A549 (cell line): ENCODE data around the gene ACTG2.

Source experiments
- CEBPB ChIP-seq, 2 experiments: fragments of >200 bp in 1 of 2; sonication (Bioruptor Twin) in 1 of 2; formaldehyde crosslinking in 1 of 2; IDR thresholded peaks; 2 replicates each; pipeline ENCODE4 v1.6.1; 2012 to 2016
- CTCF ChIP-seq: fragments of >200 bp; sonication (Bioruptor Twin); formaldehyde crosslinking; IDR thresholded peaks from 3 replicates; pipeline ENCODE4 v1.5.1; 2016
- EHMT2 ChIP-seq: fragments of 200-600 bp; sonication (generic); IDR thresholded peaks from 2 replicates; pipeline ENCODE4 v1.6.1; 2016; ENCODE audit warnings: antibody characterized with exemption, low read depth, mild to moderate bottlenecking, moderate library complexity
- KDM1A ChIP-seq: fragments of 200-600 bp; sonication (generic); IDR thresholded peaks from 2 replicates; pipeline ENCODE4 v1.6.1; 2016; ENCODE audit warnings: low read depth, mild to moderate bottlenecking
- KDM5A ChIP-seq: fragments of 200-600 bp; sonication (generic); IDR thresholded peaks from 2 replicates; pipeline ENCODE4 v1.6.1; 2016; ENCODE audit warnings: antibody characterized with exemption, mild to moderate bottlenecking
- MAZ ChIP-seq: fragments of 150-350 bp; IDR thresholded peaks from 2 replicates; pipeline ENCODE4 v1.6.1; 2014; ENCODE audit warnings: antibody characterized with exemption, low read depth, low read length, borderline replicate concordance
- POLR2A ChIP-seq: IDR thresholded peaks from 2 replicates; pipeline ENCODE4 v1.6.1; 2012; ENCODE audit warnings: mild to moderate bottlenecking, low read length
- RAD21 ChIP-seq, 2 experiments: fragments of >200 bp in 1 of 2; sonication (Bioruptor Twin) in 1 of 2; formaldehyde crosslinking in 1 of 2; IDR thresholded peaks in 1 of 2; conservative IDR thresholded peaks in 1 of 2; 2 replicates in 1 of 2; 3 replicates in 1 of 2; pipeline ENCODE4 v1.6.1; 2012 to 2018; ENCODE audit warnings: inconsistent platforms in 1 of 2
- RFX5 ChIP-seq: fragments of 450-650 bp; IDR thresholded peaks from 2 replicates; pipeline ENCODE4 v1.7.1; 2014; ENCODE audit warnings: antibody characterized with exemption, mild to moderate bottlenecking, moderate library complexity
- SMC3 ChIP-seq: fragments of >200 bp; sonication (Bioruptor Twin); formaldehyde crosslinking; IDR thresholded peaks from 3 replicates; pipeline ENCODE4 v1.6.1; 2018; ENCODE audit warnings: inconsistent platforms
- USF2 ChIP-seq: fragments of 450-650 bp; IDR thresholded peaks from 2 replicates; pipeline ENCODE4 v1.6.1; 2014; ENCODE audit warnings: antibody characterized with exemption
- TF ChIP-seq, protein P1 (sequence below): fragments of 200-600 bp; sonication (generic); IDR thresholded peaks from 2 replicates; pipeline ENCODE4 v1.6.1; 2016; ENCODE audit warnings: antibody characterized with exemption, mild to moderate bottlenecking, moderate library complexity

GRCh38 chr2:73933194-73933593, 40.4 kb downstream of the ACTG2 start:
- TF ChIP-seq KDM5A (no peak), POLR2A (no peak), CTCF (no peak), EHMT2 (no peak), SMC3 (no peak), KDM1A (no peak), MAZ (no peak), RFX5 (no peak), USF2 (no peak), CEBPB (IDR thresholded peaks at IDR 0.05) (no peak), RAD21 (conservative IDR thresholded peaks at IDR 0.05 in 1 of 2, IDR thresholded peaks at IDR 0.05 in 1 of 2) (no peak)
- TF ChIP-seq, protein P1, sequence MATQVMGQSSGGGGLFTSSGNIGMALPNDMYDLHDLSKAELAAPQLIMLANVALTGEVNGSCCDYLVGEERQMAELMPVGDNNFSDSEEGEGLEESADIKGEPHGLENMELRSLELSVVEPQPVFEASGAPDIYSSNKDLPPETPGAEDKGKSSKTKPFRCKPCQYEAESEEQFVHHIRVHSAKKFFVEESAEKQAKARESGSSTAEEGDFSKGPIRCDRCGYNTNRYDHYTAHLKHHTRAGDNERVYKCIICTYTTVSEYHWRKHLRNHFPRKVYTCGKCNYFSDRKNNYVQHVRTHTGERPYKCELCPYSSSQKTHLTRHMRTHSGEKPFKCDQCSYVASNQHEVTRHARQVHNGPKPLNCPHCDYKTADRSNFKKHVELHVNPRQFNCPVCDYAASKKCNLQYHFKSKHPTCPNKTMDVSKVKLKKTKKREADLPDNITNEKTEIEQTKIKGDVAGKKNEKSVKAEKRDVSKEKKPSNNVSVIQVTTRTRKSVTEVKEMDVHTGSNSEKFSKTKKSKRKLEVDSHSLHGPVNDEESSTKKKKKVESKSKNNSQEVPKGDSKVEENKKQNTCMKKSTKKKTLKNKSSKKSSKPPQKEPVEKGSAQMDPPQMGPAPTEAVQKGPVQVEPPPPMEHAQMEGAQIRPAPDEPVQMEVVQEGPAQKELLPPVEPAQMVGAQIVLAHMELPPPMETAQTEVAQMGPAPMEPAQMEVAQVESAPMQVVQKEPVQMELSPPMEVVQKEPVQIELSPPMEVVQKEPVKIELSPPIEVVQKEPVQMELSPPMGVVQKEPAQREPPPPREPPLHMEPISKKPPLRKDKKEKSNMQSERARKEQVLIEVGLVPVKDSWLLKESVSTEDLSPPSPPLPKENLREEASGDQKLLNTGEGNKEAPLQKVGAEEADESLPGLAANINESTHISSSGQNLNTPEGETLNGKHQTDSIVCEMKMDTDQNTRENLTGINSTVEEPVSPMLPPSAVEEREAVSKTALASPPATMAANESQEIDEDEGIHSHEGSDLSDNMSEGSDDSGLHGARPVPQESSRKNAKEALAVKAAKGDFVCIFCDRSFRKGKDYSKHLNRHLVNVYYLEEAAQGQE, result no peak
